GM23338 (cell line): ENCODE results near the gene TMEM236. TPM values are rescaled to one million over a fixed set of nuclear protein-coding genes. Genes with fewer than 3 reads are reported as not detected.

Experiments
- ATAC-seq: fragments of 200-7000 bp; cut with Tn5 transposase; 3 replicates; pipeline ENCODE4 v1.9.1; 2020
- DNase-seq: peaks from one replicate; pipeline ENCODE4 v3.0.0-alpha.2; 2015; ENCODE audit warnings: low spot score
- H2AFZ ChIP-seq: fragments of 200-600 bp; sonication (generic); 2 replicates; pipeline ENCODE4 v1.8.0; 2016; ENCODE audit warnings: antibody characterized with exemption, mild to moderate bottlenecking, moderate library complexity
- H3F3A ChIP-seq: fragments of 200-600 bp; sonication (generic); replicated peaks from 2 replicates; pipeline ENCODE4 v1.8.0; 2017; ENCODE audit warnings: antibody characterized with exemption, mixed run types, low read depth
- H3K27ac ChIP-seq: fragments of 200-600 bp; sonication (generic); 2 replicates; pipeline ENCODE4 v1.6.1; 2016; ENCODE audit warnings: low read depth
- H3K27me3 ChIP-seq: fragments of 200-600 bp; sonication (generic); 2 replicates; pipeline ENCODE4 v1.8.0; 2016; ENCODE audit warnings: mild to moderate bottlenecking, mixed run types, moderate library complexity; ENCODE audit not compliant: insufficient read depth
- H3K36me3 ChIP-seq: fragments of 200-600 bp; sonication (generic); 2 replicates; pipeline ENCODE4 v1.8.0; 2016; ENCODE audit warnings: mild to moderate bottlenecking; ENCODE audit not compliant: insufficient read depth
- H3K4me1 ChIP-seq: fragments of 200-600 bp; sonication (generic); 2 replicates; pipeline ENCODE4 v1.8.0; 2016; ENCODE audit warnings: mild to moderate bottlenecking, moderate library complexity; ENCODE audit not compliant: insufficient read depth
- H3K4me2 ChIP-seq: fragments of 200-600 bp; sonication (generic); 2 replicates; pipeline ENCODE4 v1.7.1; 2017; ENCODE audit warnings: mixed run types
- H3K4me3 ChIP-seq: fragments of 200-600 bp; sonication (generic); 2 replicates; pipeline ENCODE4 v1.6.1; 2016; ENCODE audit warnings: mixed run types
- H3K79me2 ChIP-seq: fragments of 200-600 bp; sonication (generic); replicated peaks from 2 replicates; pipeline ENCODE4 v1.8.0; 2017; ENCODE audit warnings: mild to moderate bottlenecking; ENCODE audit not compliant: insufficient read depth
- H3K9me2 ChIP-seq: fragments of 200-600 bp; sonication (generic); 2 replicates; pipeline ENCODE4 v1.8.0; 2017; ENCODE audit not compliant: insufficient read depth
- H4K20me1 ChIP-seq: fragments of 200-600 bp; sonication (generic); replicated peaks from 2 replicates; pipeline ENCODE4 v1.8.0; 2017; ENCODE audit warnings: mild to moderate bottlenecking; ENCODE audit not compliant: insufficient read depth
- H3K27ac Mint-ChIP-seq: 2 replicates; pipeline ENCODE4 v1.8.0; 2020; ENCODE audit warnings: inconsistent platforms, mild to moderate bottlenecking, moderate library complexity, mixed read lengths
- H3K27me3 Mint-ChIP-seq: 3 replicates; pipeline ENCODE4 v1.8.0; 2022; ENCODE audit warnings: low read depth, mild to moderate bottlenecking, moderate library complexity, mixed read lengths, inconsistent platforms; ENCODE audit not compliant: insufficient read depth, poor library complexity
- H3K36me3 Mint-ChIP-seq: 3 replicates; pipeline ENCODE4 v1.8.0; 2021; ENCODE audit warnings: low read depth, mild to moderate bottlenecking, inconsistent platforms, moderate library complexity, mixed read lengths
- H3K4me1 Mint-ChIP-seq: 3 replicates; pipeline ENCODE4 v1.8.0; 2020; ENCODE audit warnings: mild to moderate bottlenecking, inconsistent platforms, mixed read lengths
- H3K4me3 Mint-ChIP-seq: 3 replicates; pipeline ENCODE4 v1.8.0; 2021; ENCODE audit warnings: moderate library complexity, mild to moderate bottlenecking, inconsistent platforms, mixed read lengths
- H3K9me3 Mint-ChIP-seq: 3 replicates; pipeline ENCODE4 v1.8.0; 2020; ENCODE audit warnings: moderate library complexity, mild to moderate bottlenecking, inconsistent platforms, mixed read lengths
- CREB1 ChIP-seq: fragments of 250-450 bp; sonication (Bioruptor Pico); IDR thresholded peaks from 2 replicates; pipeline ENCODE4 v1.5.0; 2020; ENCODE audit warnings: low read depth, mild to moderate bottlenecking, moderate library complexity
- ETS1 ChIP-seq: IDR thresholded peaks from 2 replicates; pipeline ENCODE4 v1.6.1; 2016; ENCODE audit warnings: antibody characterized with exemption
- EZH2phosphoT487 ChIP-seq: fragments of 200-600 bp; sonication (generic); IDR thresholded peaks from one replicate; pipeline ENCODE4 v1.8.1; 2018; ENCODE audit warnings: antibody characterized with exemption; ENCODE audit not compliant: unreplicated experiment
- JUNB ChIP-seq: IDR thresholded peaks from one replicate; pipeline ENCODE4 v1.6.1; 2016; ENCODE audit warnings: antibody characterized with exemption; ENCODE audit not compliant: unreplicated experiment
- NANOG ChIP-seq: IDR thresholded peaks from 2 replicates; pipeline ENCODE4 v1.6.1; 2016; ENCODE audit warnings: antibody characterized with exemption, borderline replicate concordance
- POLR2AphosphoS5 ChIP-seq: IDR thresholded peaks from 2 replicates; pipeline ENCODE4 v1.6.1; 2016; ENCODE audit warnings: antibody characterized with exemption, low read depth
- ZNF114 ChIP-seq: fragments of 250-450 bp; sonication (Bioruptor Pico); IDR thresholded peaks from 2 replicates; pipeline ENCODE4 v1.5.0; 2020; ENCODE audit warnings: mild to moderate bottlenecking, moderate library complexity
- ZNF331 ChIP-seq: fragments of 250-450 bp; sonication (Bioruptor Pico); IDR thresholded peaks from 2 replicates; pipeline ENCODE4 v1.5.0; 2020; ENCODE audit warnings: low read depth, mild to moderate bottlenecking, moderate library complexity
- polyA plus RNA-seq: library from polyadenylated mRNA; unstranded; fragments of >200 nt; fragmentation: Nextera tagmentation; extraction: Ambion mirVana; gene quantifications from 2 replicates; pipeline ENCODE4 v1.2.1, GENCODE V29; 2016
- total RNA-seq: library from RNA; depleted of rRNA; stranded (reverse); fragments of >200 nt; shearing (Covaris generic); gene quantifications from 2 replicates; pipeline ENCODE4 v1.2.3, GENCODE V29; 2014
- TF ChIP-seq, protein P1 (sequence below), 2 experiments: fragments of 200-600 bp in 1 of 2; sonication (generic) in 1 of 2; conservative IDR thresholded peaks; 2 replicates each; pipeline versions ENCODE4 v1.5.1 to v1.6.1; 2016 to 2017; ENCODE audit warnings: antibody characterized with exemption in 2 of 2, low read depth in 2 of 2, mild to moderate bottlenecking in 2 of 2, moderate library complexity in 1 of 2
- TF ChIP-seq, protein P2 (sequence below): fragments of 250-450 bp; sonication (Bioruptor Pico); IDR thresholded peaks from 2 replicates; pipeline ENCODE4 v1.5.0; 2020; ENCODE audit warnings: mild to moderate bottlenecking, moderate library complexity
- TF ChIP-seq, protein P3 (sequence below): IDR thresholded peaks from one replicate; pipeline ENCODE4 v1.6.1; 2018; ENCODE audit warnings: antibody characterized with exemption; ENCODE audit not compliant: unreplicated experiment

TMEM236 gene
- total and polyA plus RNA-seq, 2 experiments from 2014 or later: 0.03 TPM

DNA sequence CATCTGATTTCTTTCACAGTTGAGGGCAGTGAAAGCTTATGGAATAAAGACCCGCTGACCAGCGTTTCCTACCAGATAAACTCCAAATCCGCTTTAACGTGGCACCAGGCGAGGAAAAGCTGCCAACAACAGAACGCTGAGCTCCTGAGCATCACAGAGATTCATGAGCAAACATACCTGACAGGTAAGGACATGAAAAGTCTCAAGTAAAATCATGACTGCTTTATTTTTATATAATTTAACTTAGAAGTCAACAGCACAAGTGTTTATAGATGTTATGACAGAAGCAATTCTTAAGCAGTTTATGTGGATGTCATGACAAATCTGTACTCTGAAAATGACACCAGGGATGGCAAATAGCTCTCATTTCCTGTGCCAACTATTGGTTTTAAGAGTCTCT lies 81.7 kb downstream of the TMEM236 start (continued):
- TF ChIP-seq, protein P1, sequence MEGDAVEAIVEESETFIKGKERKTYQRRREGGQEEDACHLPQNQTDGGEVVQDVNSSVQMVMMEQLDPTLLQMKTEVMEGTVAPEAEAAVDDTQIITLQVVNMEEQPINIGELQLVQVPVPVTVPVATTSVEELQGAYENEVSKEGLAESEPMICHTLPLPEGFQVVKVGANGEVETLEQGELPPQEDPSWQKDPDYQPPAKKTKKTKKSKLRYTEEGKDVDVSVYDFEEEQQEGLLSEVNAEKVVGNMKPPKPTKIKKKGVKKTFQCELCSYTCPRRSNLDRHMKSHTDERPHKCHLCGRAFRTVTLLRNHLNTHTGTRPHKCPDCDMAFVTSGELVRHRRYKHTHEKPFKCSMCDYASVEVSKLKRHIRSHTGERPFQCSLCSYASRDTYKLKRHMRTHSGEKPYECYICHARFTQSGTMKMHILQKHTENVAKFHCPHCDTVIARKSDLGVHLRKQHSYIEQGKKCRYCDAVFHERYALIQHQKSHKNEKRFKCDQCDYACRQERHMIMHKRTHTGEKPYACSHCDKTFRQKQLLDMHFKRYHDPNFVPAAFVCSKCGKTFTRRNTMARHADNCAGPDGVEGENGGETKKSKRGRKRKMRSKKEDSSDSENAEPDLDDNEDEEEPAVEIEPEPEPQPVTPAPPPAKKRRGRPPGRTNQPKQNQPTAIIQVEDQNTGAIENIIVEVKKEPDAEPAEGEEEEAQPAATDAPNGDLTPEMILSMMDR (conservative IDR thresholded peaks at IDR 0.05; ENCODE audit: low read depth in 2 of 2): no peak
- TF ChIP-seq ZNF331 (CRISPR knock-in tag) (no peak), POLR2AphosphoS5 (no peak), CREB1 (no peak)

DNA sequence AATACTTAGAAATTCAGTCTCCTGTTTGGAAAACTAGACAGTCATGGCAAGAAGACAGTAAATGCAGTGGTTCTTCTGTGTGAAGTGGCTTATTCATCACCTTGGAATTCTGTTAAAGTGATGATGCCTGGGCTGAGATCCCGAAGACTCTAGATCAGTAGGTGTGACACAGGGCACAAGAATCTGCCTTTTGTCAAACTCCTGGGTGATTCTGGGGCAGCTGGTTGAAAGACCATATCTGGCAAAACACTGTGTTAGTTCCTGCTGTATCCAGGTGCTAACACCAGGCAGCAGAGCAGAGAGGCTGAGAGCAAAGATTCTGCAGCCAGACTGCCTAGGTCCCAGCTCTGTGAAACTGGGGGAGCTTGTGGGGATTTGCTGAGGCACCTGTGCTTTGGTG lies 83.7 kb downstream of the TMEM236 start:
- no peak overlapping the region for H3K4me3 Mint-ChIP-seq
- TF ChIP-seq JUNB: no peak
- TF ChIP-seq, protein P2, sequence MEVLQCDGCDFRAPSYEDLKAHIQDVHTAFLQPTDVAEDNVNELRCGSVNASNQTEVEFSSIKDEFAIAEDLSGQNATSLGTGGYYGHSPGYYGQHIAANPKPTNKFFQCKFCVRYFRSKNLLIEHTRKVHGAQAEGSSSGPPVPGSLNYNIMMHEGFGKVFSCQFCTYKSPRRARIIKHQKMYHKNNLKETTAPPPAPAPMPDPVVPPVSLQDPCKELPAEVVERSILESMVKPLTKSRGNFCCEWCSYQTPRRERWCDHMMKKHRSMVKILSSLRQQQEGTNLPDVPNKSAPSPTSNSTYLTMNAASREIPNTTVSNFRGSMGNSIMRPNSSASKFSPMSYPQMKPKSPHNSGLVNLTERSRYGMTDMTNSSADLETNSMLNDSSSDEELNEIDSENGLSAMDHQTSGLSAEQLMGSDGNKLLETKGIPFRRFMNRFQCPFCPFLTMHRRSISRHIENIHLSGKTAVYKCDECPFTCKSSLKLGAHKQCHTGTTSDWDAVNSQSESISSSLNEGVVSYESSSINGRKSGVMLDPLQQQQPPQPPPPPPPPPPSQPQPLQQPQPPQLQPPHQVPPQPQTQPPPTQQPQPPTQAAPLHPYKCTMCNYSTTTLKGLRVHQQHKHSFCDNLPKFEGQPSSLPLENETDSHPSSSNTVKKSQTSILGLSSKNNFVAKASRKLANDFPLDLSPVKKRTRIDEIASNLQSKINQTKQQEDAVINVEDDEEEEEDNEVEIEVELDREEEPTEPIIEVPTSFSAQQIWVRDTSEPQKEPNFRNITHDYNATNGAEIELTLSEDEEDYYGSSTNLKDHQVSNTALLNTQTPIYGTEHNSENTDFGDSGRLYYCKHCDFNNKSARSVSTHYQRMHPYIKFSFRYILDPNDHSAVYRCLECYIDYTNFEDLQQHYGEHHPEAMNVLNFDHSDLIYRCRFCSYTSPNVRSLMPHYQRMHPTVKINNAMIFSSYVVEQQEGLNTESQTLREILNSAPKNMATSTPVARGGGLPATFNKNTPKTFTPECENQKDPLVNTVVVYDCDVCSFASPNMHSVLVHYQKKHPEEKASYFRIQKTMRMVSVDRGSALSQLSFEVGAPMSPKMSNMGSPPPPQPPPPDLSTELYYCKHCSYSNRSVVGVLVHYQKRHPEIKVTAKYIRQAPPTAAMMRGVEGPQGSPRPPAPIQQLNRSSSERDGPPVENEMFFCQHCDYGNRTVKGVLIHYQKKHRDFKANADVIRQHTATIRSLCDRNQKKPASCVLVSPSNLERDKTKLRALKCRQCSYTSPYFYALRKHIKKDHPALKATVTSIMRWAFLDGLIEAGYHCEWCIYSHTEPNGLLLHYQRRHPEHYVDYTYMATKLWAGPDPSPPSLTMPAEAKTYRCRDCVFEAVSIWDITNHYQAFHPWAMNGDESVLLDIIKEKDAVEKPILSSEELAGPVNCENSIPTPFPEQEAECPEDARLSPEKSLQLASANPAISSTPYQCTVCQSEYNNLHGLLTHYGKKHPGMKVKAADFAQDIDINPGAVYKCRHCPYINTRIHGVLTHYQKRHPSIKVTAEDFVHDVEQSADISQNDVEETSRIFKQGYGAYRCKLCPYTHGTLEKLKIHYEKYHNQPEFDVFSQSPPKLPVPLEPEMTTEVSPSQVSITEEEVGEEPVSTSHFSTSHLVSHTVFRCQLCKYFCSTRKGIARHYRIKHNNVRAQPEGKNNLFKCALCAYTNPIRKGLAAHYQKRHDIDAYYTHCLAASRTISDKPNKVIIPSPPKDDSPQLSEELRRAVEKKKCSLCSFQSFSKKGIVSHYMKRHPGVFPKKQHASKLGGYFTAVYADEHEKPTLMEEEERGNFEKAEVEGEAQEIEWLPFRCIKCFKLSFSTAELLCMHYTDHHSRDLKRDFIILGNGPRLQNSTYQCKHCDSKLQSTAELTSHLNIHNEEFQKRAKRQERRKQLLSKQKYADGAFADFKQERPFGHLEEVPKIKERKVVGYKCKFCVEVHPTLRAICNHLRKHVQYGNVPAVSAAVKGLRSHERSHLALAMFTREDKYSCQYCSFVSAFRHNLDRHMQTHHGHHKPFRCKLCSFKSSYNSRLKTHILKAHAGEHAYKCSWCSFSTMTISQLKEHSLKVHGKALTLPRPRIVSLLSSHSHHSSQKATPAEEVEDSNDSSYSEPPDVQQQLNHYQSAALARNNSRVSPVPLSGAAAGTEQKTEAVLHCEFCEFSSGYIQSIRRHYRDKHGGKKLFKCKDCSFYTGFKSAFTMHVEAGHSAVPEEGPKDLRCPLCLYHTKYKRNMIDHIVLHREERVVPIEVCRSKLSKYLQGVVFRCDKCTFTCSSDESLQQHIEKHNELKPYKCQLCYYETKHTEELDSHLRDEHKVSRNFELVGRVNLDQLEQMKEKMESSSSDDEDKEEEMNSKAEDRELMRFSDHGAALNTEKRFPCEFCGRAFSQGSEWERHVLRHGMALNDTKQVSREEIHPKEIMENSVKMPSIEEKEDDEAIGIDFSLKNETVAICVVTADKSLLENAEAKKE (CRISPR knock-in tag): no peak
- no peak for TF ChIP-seq CREB1
- no peak for TF ChIP-seq ZNF331 (CRISPR knock-in tag)
- TF ChIP-seq, protein P3, sequence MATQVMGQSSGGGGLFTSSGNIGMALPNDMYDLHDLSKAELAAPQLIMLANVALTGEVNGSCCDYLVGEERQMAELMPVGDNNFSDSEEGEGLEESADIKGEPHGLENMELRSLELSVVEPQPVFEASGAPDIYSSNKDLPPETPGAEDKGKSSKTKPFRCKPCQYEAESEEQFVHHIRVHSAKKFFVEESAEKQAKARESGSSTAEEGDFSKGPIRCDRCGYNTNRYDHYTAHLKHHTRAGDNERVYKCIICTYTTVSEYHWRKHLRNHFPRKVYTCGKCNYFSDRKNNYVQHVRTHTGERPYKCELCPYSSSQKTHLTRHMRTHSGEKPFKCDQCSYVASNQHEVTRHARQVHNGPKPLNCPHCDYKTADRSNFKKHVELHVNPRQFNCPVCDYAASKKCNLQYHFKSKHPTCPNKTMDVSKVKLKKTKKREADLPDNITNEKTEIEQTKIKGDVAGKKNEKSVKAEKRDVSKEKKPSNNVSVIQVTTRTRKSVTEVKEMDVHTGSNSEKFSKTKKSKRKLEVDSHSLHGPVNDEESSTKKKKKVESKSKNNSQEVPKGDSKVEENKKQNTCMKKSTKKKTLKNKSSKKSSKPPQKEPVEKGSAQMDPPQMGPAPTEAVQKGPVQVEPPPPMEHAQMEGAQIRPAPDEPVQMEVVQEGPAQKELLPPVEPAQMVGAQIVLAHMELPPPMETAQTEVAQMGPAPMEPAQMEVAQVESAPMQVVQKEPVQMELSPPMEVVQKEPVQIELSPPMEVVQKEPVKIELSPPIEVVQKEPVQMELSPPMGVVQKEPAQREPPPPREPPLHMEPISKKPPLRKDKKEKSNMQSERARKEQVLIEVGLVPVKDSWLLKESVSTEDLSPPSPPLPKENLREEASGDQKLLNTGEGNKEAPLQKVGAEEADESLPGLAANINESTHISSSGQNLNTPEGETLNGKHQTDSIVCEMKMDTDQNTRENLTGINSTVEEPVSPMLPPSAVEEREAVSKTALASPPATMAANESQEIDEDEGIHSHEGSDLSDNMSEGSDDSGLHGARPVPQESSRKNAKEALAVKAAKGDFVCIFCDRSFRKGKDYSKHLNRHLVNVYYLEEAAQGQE: no peak
- no peak for TF ChIP-seq EZH2phosphoT487
- no peak for TF ChIP-seq ETS1
- no peak for TF ChIP-seq ZNF114 (CRISPR knock-in tag)
- no peak for TF ChIP-seq NANOG

More for the DNA sequence above, 83.7 kb downstream of the TMEM236 start:
- H2AFZ ChIP-seq: peak overlapping the region; percentile 32; the same call in 1 of the 2 replicates
- peaks cover 6% of the 10 kb centered on the region for H3K27me3 Mint-ChIP-seq
- no peak overlapping the region; the same call in 1 of the 2 replicates for H3K27ac Mint-ChIP-seq
- H3K4me1 Mint-ChIP-seq: peaks cover 5% of the 10 kb centered on the region; the same call in 2 of the 3 replicates
- H3F3A ChIP-seq: no peaks in the 10 kb centered on the region
- no peaks in the 10 kb centered on the region for H4K20me1 ChIP-seq
- peaks cover 9% of the 10 kb centered on the region for H3K4me1 ChIP-seq
- no peaks in the 10 kb centered on the region for H3K9me3 Mint-ChIP-seq
- no peaks in the 10 kb centered on the region for H3K27me3 ChIP-seq
- no peak overlapping the region for H3K4me2 ChIP-seq
- H3K36me3 Mint-ChIP-seq: no peaks in the 10 kb centered on the region
- H3K79me2 ChIP-seq: no peaks in the 10 kb centered on the region
- no peak overlapping the region for H3K27ac ChIP-seq
- H3K4me3 ChIP-seq: no peak overlapping the region
- ATAC-seq: peak; percentile 66
- peak; percentile 15 for DNase-seq
- H3K36me3 ChIP-seq: no peaks in the 10 kb centered on the region
- no peaks in the 10 kb centered on the region for H3K9me2 ChIP-seq
